ENCODE data around the gene ST8SIA6. TPM values are rescaled to one million over a fixed set of nuclear protein-coding genes. Genes with fewer than 3 reads are reported as not detected.
A peak's percentile ranks its signal among the peaks of the same experiment; 100 is the strongest.

ST8SIA6 gene
- total RNA-seq, 1 donor from 2014 or later, result 0.13 TPM

DNA sequence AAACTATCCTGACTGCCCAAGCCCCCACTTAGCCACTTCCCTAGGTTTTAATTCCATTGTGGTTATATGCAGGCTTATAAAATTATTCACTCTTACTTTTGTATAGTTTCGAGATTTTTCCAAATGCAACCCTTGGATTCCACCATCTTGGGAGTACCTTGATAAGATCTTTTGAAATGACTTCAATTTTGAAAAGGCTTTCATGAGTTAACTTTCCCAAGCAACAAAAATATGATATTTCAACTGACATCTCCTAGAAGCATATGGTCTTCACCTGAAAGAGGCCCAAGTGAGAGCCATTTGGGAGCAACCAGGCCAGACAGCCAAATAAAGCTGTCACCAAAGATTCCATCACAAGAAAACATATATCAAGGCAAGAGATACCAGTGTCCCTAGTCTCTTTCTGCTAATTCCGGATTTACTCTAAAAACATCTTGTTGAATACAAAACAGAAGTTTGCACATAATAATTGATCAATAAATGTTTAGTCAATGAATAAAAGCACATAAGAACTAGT lies 1.7 kb upstream of the ST8SIA6 start:
- no peak overlapping the region for H3K4me3 Mint-ChIP-seq
- H3K27ac Mint-ChIP-seq, result no peak overlapping the region
- ChIA-PET POLR2A (no interaction called here), CTCF (no interaction called here)
- intact Hi-C loops (cut with micrococcal nuclease), result no loop called here
- DNase-seq (no peak), ATAC-seq (ENCODE audit: low read depth) (no peak)
- H3K27me3 Mint-ChIP-seq, result peaks cover 37% of the 10 kb centered on the region
- no peaks in the 10 kb centered on the region for H3K36me3 Mint-ChIP-seq (ENCODE audit: low read depth)
- peaks cover 17% of the 10 kb centered on the region for H3K4me1 Mint-ChIP-seq
- TF ChIP-seq, protein P1, sequence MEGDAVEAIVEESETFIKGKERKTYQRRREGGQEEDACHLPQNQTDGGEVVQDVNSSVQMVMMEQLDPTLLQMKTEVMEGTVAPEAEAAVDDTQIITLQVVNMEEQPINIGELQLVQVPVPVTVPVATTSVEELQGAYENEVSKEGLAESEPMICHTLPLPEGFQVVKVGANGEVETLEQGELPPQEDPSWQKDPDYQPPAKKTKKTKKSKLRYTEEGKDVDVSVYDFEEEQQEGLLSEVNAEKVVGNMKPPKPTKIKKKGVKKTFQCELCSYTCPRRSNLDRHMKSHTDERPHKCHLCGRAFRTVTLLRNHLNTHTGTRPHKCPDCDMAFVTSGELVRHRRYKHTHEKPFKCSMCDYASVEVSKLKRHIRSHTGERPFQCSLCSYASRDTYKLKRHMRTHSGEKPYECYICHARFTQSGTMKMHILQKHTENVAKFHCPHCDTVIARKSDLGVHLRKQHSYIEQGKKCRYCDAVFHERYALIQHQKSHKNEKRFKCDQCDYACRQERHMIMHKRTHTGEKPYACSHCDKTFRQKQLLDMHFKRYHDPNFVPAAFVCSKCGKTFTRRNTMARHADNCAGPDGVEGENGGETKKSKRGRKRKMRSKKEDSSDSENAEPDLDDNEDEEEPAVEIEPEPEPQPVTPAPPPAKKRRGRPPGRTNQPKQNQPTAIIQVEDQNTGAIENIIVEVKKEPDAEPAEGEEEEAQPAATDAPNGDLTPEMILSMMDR (IDR thresholded peaks at IDR 0.05), result no peak
- H3K9me3 Mint-ChIP-seq, result no peaks in the 10 kb centered on the region

DNA sequence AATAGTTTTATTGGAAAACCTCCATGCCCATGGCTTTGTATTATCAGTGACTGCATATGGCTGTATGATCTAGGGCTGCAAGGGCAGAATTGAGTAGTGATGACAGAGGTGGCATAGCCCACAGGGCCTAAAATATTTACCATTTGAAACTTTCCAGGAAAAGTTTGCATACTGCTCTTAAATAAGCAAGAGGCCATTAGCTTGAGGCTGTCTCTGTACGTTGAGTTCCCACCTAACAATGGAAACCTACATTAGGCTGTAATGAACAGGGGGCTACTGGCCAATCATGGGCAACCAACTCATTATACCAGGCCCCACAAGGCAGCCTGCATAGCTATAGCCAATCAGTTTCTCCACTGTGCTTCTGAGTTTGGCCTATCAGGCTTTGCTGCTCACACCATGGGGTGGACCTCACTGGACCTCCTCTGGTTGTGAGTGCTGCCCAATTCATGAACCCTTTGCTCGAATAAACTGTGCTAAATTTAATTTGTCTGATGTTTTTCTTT lies 673 bp upstream of the ST8SIA6 start:
- ATAC-seq (ENCODE audit: low read depth) (no peak), DNase-seq (no peak)
- Mint-ChIP-seq H3K36me3 (ENCODE audit: low read depth) (no peaks in the 10 kb centered on the region), H3K27ac (no peak overlapping the region), H3K27me3 (peaks cover 43% of the 10 kb centered on the region), H3K9me3 (no peaks in the 10 kb centered on the region), H3K4me1 (peaks cover 17% of the 10 kb centered on the region), H3K4me3 (peak overlapping the region; percentile 73)
- TF ChIP-seq, protein P1 (IDR thresholded peaks at IDR 0.05), result no peak
- ChIA-PET CTCF (no interaction called here), POLR2A (no interaction called here)
- intact Hi-C loops (cut with micrococcal nuclease), result no loop called here

DNA sequence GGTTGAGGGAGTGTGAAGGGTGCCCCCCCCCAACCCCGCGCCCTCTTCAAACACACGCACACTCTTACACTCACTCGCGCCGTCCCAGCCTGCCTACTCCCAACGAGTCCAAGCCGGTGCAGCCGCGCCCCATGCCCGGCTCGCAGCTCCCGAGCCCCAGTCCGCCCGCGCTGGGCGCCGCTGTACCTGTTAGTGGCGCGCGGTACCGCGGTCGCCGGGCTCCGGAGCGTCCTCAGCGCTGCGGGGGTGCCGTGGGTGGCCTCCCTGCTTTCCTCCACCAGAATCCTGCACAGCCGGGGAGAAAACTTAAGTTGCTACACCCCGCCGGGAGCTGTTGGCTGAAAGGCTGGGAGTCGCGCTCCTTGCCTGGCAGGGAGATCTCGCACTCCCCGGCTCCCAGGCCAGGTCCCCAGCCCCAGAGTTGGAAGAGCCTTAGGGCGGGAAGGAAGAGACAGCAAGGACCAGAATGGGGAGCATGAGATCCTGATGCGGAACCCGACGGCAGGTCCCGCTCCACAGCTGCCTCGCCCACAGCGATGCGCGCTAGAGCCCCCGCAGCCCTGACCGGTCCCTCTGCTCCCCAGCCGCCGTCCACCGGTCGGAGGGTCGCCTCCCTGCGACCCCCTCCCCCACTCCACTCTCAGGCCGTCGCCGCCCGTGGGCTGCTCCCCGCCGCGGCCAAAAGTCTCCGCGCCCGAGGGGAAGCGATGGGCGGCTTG lies 863 bp downstream of the ST8SIA6 start:
- DNase-seq, result no peak
- H3K27me3 Mint-ChIP-seq, result peaks cover 51% of the 10 kb centered on the region

DNA sequence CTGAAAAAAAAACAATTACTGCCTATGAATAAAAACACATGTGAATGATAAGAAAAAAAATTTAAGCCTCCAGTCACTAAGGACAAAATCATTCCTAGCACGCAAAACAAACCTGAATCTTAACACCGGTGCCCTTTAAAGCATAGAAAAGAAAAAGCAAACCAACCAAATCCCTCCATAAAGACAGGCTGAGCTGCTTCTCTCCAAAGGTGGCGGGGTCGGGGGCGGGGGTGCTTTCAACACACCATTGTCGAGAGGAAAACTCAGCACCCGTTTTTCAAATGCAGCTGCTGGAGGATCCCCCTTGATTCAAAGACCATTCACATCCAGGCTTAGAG lies 1.4 kb downstream of the ST8SIA6 start:
- Mint-ChIP-seq H3K4me1 (peaks cover 17% of the 10 kb centered on the region), H3K4me3 (peak overlapping the region; percentile 32), H3K27ac (no peak overlapping the region), H3K27me3 (peaks cover 49% of the 10 kb centered on the region), H3K9me3 (peaks cover 5% of the 10 kb centered on the region), H3K36me3 (ENCODE audit: low read depth) (no peaks in the 10 kb centered on the region)
- ATAC-seq (ENCODE audit: low read depth) (no peak), DNase-seq (no peak)
- ChIA-PET CTCF (no interaction called here), POLR2A (no interaction called here)
- intact Hi-C loops (cut with micrococcal nuclease), result no loop called here
- TF ChIP-seq, protein P1 (IDR thresholded peaks at IDR 0.05), result no peak

More for the DNA sequence above, 863 bp downstream of the ST8SIA6 start:
- no peak overlapping the region for H3K27ac Mint-ChIP-seq
- intact Hi-C loops (cut with micrococcal nuclease), result no loop called here
- H3K4me3 Mint-ChIP-seq, result peak overlapping the region; percentile 56
- ATAC-seq (ENCODE audit: low read depth), result no peak
- TF ChIP-seq, protein P1 (IDR thresholded peaks at IDR 0.05), result no peak
- H3K9me3 Mint-ChIP-seq, result peaks cover 5% of the 10 kb centered on the region
- H3K36me3 Mint-ChIP-seq (ENCODE audit: low read depth), result no peaks in the 10 kb centered on the region
- ChIA-PET CTCF (no interaction called here), POLR2A (no interaction called here)
- peaks cover 17% of the 10 kb centered on the region for H3K4me1 Mint-ChIP-seq

DNA sequence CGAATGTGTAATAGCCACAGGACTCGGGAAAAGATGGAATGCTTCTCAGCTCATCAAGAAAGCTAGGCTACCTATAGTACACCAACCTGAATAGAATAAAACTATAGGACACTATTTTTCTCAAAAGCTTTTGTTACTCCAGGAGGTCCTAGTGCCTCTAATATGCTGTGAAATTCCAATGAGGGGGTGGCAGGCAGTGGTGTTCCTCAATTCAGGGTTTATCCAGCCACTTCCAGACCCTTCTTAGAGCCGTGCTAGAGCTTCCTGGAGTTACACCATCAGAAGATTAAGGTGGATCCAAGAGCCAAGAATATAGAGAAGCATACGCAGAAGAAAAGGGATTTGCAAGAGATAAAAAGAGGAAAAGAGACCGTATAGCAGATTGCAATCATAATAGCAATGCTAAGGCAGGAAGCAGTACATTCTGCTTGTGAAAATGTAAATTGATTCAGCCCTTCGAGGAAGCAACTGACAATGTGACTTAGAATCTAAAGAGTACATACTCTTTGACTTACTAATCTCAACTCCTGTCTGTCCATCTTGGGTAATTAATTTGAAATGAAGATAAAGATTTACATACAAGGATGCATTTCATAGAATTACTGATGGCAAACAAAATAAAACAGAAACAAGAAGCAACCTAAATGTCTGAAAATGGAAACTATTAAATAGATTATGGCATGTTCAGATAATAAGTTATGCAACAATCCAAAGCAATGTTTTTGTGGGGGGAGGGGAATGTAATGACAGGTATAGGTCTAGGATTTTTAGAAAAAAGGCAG lies 2.1 kb downstream of the ST8SIA6 start:
- POLR2A ChIA-PET, result no interaction called here
- DNase-seq (no peak), ATAC-seq (ENCODE audit: low read depth) (no peak)
- TF ChIP-seq, protein P1 (IDR thresholded peaks at IDR 0.05), result no peak
- Mint-ChIP-seq H3K27me3 (peaks cover 48% of the 10 kb centered on the region), H3K36me3 (ENCODE audit: low read depth) (no peaks in the 10 kb centered on the region), H3K4me1 (peaks cover 17% of the 10 kb centered on the region), H3K27ac (no peak overlapping the region), H3K9me3 (peaks cover 5% of the 10 kb centered on the region), H3K4me3 (no peak overlapping the region)
- intact Hi-C loops (cut with micrococcal nuclease), result no loop called here
- CTCF ChIA-PET, result no interaction called here

Data from activated B cell treated with CpG ODN at 0.5 μM for 24 hours (primary cell).